OCI-LY3 (cell line): ENCODE measurements around the gene ERGIC1.
"Not testable (repeated sequence)": the region's sequence is repeated elsewhere in the genome, so short reads cannot be mapped to it uniquely, and the experiment has no call there.

Source experiments
- CTCF ChIP-seq: fragments of 200-600, 300-600 bp; sonication (generic); IDR thresholded peaks from 2 replicates; pipeline ENCODE4 v1.5.1; 2014; ENCODE audit warnings: antibody characterized with exemption, low read length, low read depth
- EZH2phosphoT487 ChIP-seq: fragments of 200-600 bp; shearing (Covaris generic); IDR thresholded peaks from 2 replicates; pipeline ENCODE4 v1.6.1; 2018; ENCODE audit warnings: antibody characterized with exemption, mixed run types, low read depth

GRCh38 chr5:172810996-172811395 is 23.1 kb upstream of the ERGIC1 start:
- TF ChIP-seq CTCF, EZH2phosphoT487: not testable (repeated sequence)
